H1 (cell line): ENCODE results near the gene SNTN. TPM values are rescaled to one million over a fixed set of nuclear protein-coding genes. Genes with fewer than 3 reads are reported as not detected.

Experiments
- CTCF ChIA-PET: fragments of 300-600 bp; sonication (Branson Sonifier 250); formaldehyde crosslinking; loops from one replicate; lab custom pipeline; 2021; ENCODE audit not compliant: partially characterized antibody; lab: Charles Lee
- POLR2A ChIA-PET: fragments of 300-600 bp; sonication (Branson Sonifier 250); formaldehyde crosslinking; loops from one replicate; lab custom pipeline; 2021; ENCODE audit warnings: inconsistent platforms; ENCODE audit not compliant: partially characterized antibody; lab: Charles Lee
- DNase-seq, 2 experiments: peaks; one replicate each; pipeline versions ENCODE4 v3.0.0 to v3.0.0-alpha.2; 2010 to 2022; ENCODE audit warnings: low spot score in 2 of 2, low read depth in 1 of 2, mixed read lengths in 1 of 2
- FAIRE-seq: peaks from 2 replicates; lab custom pipeline; 2011; peaks lifted over from hg19 to GRCh38; lab: Jason Lieb, UNC
- H2AFZ ChIP-seq: 2 replicates; pipeline ENCODE4 v1.8.1; 2012; ENCODE audit warnings: low read length, inconsistent platforms
- H2AK5ac ChIP-seq: 2 replicates; pipeline ENCODE4 v1.6.1; 2013; ENCODE audit warnings: low read depth, low read length
- H2BK120ac ChIP-seq: replicated peaks from 2 replicates; pipeline ENCODE3; 2013; ENCODE audit warnings: low read depth, low read length, inconsistent platforms
- H2BK12ac ChIP-seq: 2 replicates; pipeline ENCODE4 v1.6.1; 2013; ENCODE audit warnings: low read depth, low read length
- H2BK15ac ChIP-seq: 2 replicates; pipeline ENCODE4 v1.6.1; 2013; ENCODE audit warnings: low read length
- H2BK20ac ChIP-seq: 2 replicates; pipeline ENCODE4 v1.6.1; 2013; ENCODE audit warnings: low read length
- H2BK5ac ChIP-seq: 2 replicates; pipeline ENCODE4 v1.6.1; 2013; ENCODE audit warnings: low read depth, low read length
- H3K14ac ChIP-seq: 2 replicates; pipeline ENCODE4 v1.6.1; 2013; ENCODE audit warnings: inconsistent platforms; ENCODE audit not compliant: insufficient read length
- H3K18ac ChIP-seq: 2 replicates; pipeline ENCODE4 v1.6.1; 2013; ENCODE audit warnings: low read length; ENCODE audit errors: extremely low read depth
- H3K23ac ChIP-seq: 2 replicates; pipeline ENCODE4 v1.6.1; 2013; ENCODE audit warnings: inconsistent platforms; ENCODE audit not compliant: insufficient read length
- H3K23me2 ChIP-seq: 2 replicates; pipeline ENCODE4 v1.6.1; 2013; ENCODE audit warnings: low read depth, low read length
- H3K27ac ChIP-seq: 2 replicates; pipeline ENCODE4 v1.6.1; 2011; ENCODE audit warnings: low read depth, low read length, inconsistent platforms
- H3K27me3 ChIP-seq, 4 experiments: replicated peaks in 1 of 4; 1 replicate in 1 of 4; 2 replicates in 3 of 4; pipeline versions ENCODE4 v1.6.1 to v1.8.1; 2011 to 2013; ENCODE audit warnings: low read length in 3 of 4, mild to moderate bottlenecking in 3 of 4, inconsistent platforms in 2 of 4, mixed read lengths in 2 of 4, moderate library complexity in 1 of 4; ENCODE audit not compliant: control insufficient read depth in 3 of 4, insufficient read depth in 3 of 4; ENCODE audit errors: extremely low read depth in 1 of 4
- H3K36me3 ChIP-seq, 4 experiments: 2 replicates each; pipeline versions ENCODE4 v1.6.1 to v1.8.1; 2011 to 2013; ENCODE audit warnings: mild to moderate bottlenecking in 4 of 4, low read length in 3 of 4, moderate library complexity in 2 of 4, control low read depth in 1 of 4, inconsistent platforms in 1 of 4; ENCODE audit not compliant: insufficient read depth in 4 of 4, control insufficient read depth in 2 of 4
- H3K4ac ChIP-seq: replicated peaks from 2 replicates; pipeline ENCODE3; 2013; ENCODE audit warnings: low read length, low read depth, mixed read lengths, inconsistent platforms; ENCODE audit not compliant: insufficient read length
- H3K4me1 ChIP-seq, 4 experiments: replicated peaks in 1 of 4; 1 replicate in 1 of 4; 2 replicates in 3 of 4; pipeline versions ENCODE4 v1.6.1 to v1.8.1; 2011 to 2013; ENCODE audit warnings: low read length in 3 of 4, inconsistent platforms in 2 of 4, mixed read lengths in 1 of 4; ENCODE audit not compliant: insufficient read depth in 4 of 4, control insufficient read depth in 3 of 4
- H3K4me2 ChIP-seq, 2 experiments: 2 replicates each; pipeline versions ENCODE4 v1.6.1 to v1.8.1; 2011 to 2013; ENCODE audit warnings: low read depth in 2 of 2, low read length in 2 of 2, control low read depth in 1 of 2, inconsistent platforms in 1 of 2, mild to moderate bottlenecking in 1 of 2; ENCODE audit not compliant: insufficient read depth in 1 of 2
- H3K4me3 ChIP-seq, 4 experiments: fragments of 200-600, 300-600 bp in 1 of 4; sonication (generic), shearing (Covaris generic), sonication (Bioruptor Twin) in 1 of 4; 2 replicates each; pipeline versions ENCODE4 v1.5.1 to v1.8.1; 2011 to 2016; ENCODE audit warnings: low read length in 4 of 4, low read depth in 3 of 4, control low read depth in 2 of 4, inconsistent platforms in 2 of 4, mild to moderate bottlenecking in 2 of 4, mixed read lengths in 1 of 4, moderate library complexity in 1 of 4; ENCODE audit not compliant: insufficient read depth in 2 of 4; ENCODE audit errors: extremely low read depth in 1 of 4
- H3K56ac ChIP-seq: replicated peaks from 2 replicates; pipeline ENCODE3; 2013; ENCODE audit warnings: low read depth, mild to moderate bottlenecking, mixed read lengths, low read length, inconsistent platforms; ENCODE audit not compliant: insufficient read length
- H3K79me1 ChIP-seq: 2 replicates; pipeline ENCODE4 v1.6.1; 2013; ENCODE audit warnings: low read depth, low read length, control low read depth
- H3K79me2 ChIP-seq, 2 experiments: 2 replicates each; pipeline versions ENCODE4 v1.6.1 to v1.8.1; 2012 to 2013; ENCODE audit warnings: low read length in 2 of 2, mild to moderate bottlenecking in 2 of 2, inconsistent platforms in 1 of 2; ENCODE audit not compliant: insufficient read depth in 2 of 2, control insufficient read depth in 1 of 2
- H3K9ac ChIP-seq, 4 experiments: replicated peaks in 1 of 4; 1 replicate in 1 of 4; 2 replicates in 3 of 4; pipeline versions ENCODE4 v1.6.1 to v1.8.1; 2011 to 2013; ENCODE audit warnings: low read depth in 3 of 4, low read length in 3 of 4, control low read depth in 2 of 4, mild to moderate bottlenecking in 2 of 4, moderate library complexity in 2 of 4, inconsistent platforms in 1 of 4; ENCODE audit errors: extremely low read depth in 1 of 4
- H3K9me3 ChIP-seq, 2 experiments: 2 replicates each; pipeline versions ENCODE4 v1.6.1 to v1.8.1; 2012 to 2013; ENCODE audit warnings: mild to moderate bottlenecking in 2 of 2, moderate library complexity in 2 of 2, control low read depth in 1 of 2, inconsistent platforms in 1 of 2, low read depth in 1 of 2, low read length in 1 of 2, mixed read lengths in 1 of 2; ENCODE audit not compliant: insufficient read depth in 2 of 2
- H4K20me1 ChIP-seq, 2 experiments: replicated peaks in 1 of 2; 2 replicates each; pipeline versions ENCODE3 to v1.8.1; 2011 to 2013; ENCODE audit warnings: inconsistent platforms in 2 of 2, low read length in 2 of 2, mild to moderate bottlenecking in 1 of 2; ENCODE audit not compliant: insufficient read depth in 2 of 2, control insufficient read depth in 1 of 2
- H4K5ac ChIP-seq: 2 replicates; pipeline ENCODE4 v1.6.1; 2013; ENCODE audit warnings: low read length, low read depth, mixed read lengths, inconsistent platforms; ENCODE audit not compliant: insufficient read length
- H4K8ac ChIP-seq: 2 replicates; pipeline ENCODE4 v1.8.0; 2013; ENCODE audit warnings: mild to moderate bottlenecking, moderate library complexity, low read length, inconsistent platforms; ENCODE audit not compliant: insufficient read depth; ENCODE audit errors: extremely low read depth
- H4K91ac ChIP-seq: replicated peaks from 2 replicates; pipeline ENCODE3; 2013; ENCODE audit warnings: low read length, mixed read lengths, inconsistent platforms; ENCODE audit not compliant: insufficient read length
- HDAC6 ChIP-seq: IDR thresholded peaks from one replicate; pipeline ENCODE4 v1.7.1; 2012; ENCODE audit warnings: low read depth, mild to moderate bottlenecking, inconsistent platforms, low read length, moderate library complexity
- POLR2AphosphoS5 ChIP-seq: IDR thresholded peaks from 2 replicates; pipeline ENCODE4 v1.6.1; 2011; ENCODE audit warnings: low read depth, low read length
- RAD21 ChIP-seq, 2 experiments: IDR thresholded peaks in 1 of 2; conservative IDR thresholded peaks in 1 of 2; 2 replicates each; pipeline ENCODE4 v1.6.1; 2011; ENCODE audit warnings: low read depth in 2 of 2, low read length in 2 of 2, improper control_type of control experiment in 1 of 2, inconsistent platforms in 1 of 2, mild to moderate bottlenecking in 1 of 2, moderate library complexity in 1 of 2
- RBBP5 ChIP-seq: IDR thresholded peaks from 2 replicates; pipeline ENCODE4 v1.7.1; 2012; ENCODE audit warnings: low read depth, mild to moderate bottlenecking, inconsistent platforms, low read length, moderate library complexity, borderline replicate concordance
- RFX5 ChIP-seq: IDR thresholded peaks from 2 replicates; pipeline ENCODE4 v1.6.1; 2011; ENCODE audit warnings: low read depth, low read length, improper control_type of control experiment, borderline replicate concordance
- SIN3A ChIP-seq, 2 experiments: IDR thresholded peaks in 1 of 2; conservative IDR thresholded peaks in 1 of 2; 2 replicates each; pipeline ENCODE4 v1.6.1; 2011 to 2012; ENCODE audit warnings: low read length in 2 of 2, improper control_type of control experiment in 1 of 2, low read depth in 1 of 2, mild to moderate bottlenecking in 1 of 2
- WGBS, 2 experiments: shearing (Covaris generic) in 1 of 2; methylation state at CpG; one replicate each; pipeline versions ENCODE4 v1.1.6 to v1.1.7; 2013 to 2015; ENCODE audit warnings: low lambda C conversion rate in 2 of 2, mixed read lengths in 2 of 2, inconsistent platforms in 1 of 2, low coverage in 1 of 2, missing lambda C conversion rate in 1 of 2; ENCODE audit not compliant: insufficient replicate concordance in 2 of 2, insufficient coverage in 1 of 2, insufficient read length in 1 of 2; ENCODE audit errors: extremely low coverage in 1 of 2, missing lambda C conversion rate in 1 of 2; 5-methylcytosine and 5-hydroxymethylcytosine counted together
- polyA plus RNA-seq, 7 experiments: library from polyadenylated mRNA; depleted of rRNA in 3 of 7; stranded (reverse) in 5 of 7; unstranded in 2 of 7; fragments of >200 nt in 5 of 7; fragments of 200-250 nt in 2 of 7; gene quantifications; 1 replicate in 5 of 7; 2 replicates in 1 of 7; 4 replicates in 1 of 7; pipeline versions ENCODE4 v1.2.1 to v1.2.3, GENCODE V29; 2011 to 2013; ENCODE audit warnings: missing spikeins in 2 of 7, mixed read lengths in 2 of 7
- total RNA-seq: library from RNA; stranded (reverse); fragmentation: NEBNext Ultra II Directional; extraction: Animal tissue kit (Norgen Biotek cat#: 25700); gene quantifications from 2 replicates; pipeline ENCODE4 v1.2.1, GENCODE V29; 2021

SNTN gene
- total and polyA plus RNA-seq, 2 of the 8 experiments (the other 6 are each of a cell fraction or from before 2014, with no cell fraction given): not detected

- Histone ChIP-seq H3K23me2 (no peaks in the 10 kb centered on the region), H3K18ac (no peak overlapping the region), H3K79me2 (no peaks in the 10 kb centered on the region), H3K4me3 (no peak overlapping the region), H3K27ac (no peak overlapping the region), H4K5ac (no peak overlapping the region), H3K4ac (no peak overlapping the region), H4K20me1 (no peaks in the 10 kb centered on the region), H2BK120ac (no peak overlapping the region), H2BK20ac (no peak overlapping the region), H3K4me1 (peaks cover 0 to 4% (median under 1%) of the 10 kb centered on the region in 4 experiments; a peak in 1 of 7 replicates), H2BK12ac (no peak overlapping the region), H3K27me3 (no peaks in the 10 kb centered on the region), H3K14ac (no peak overlapping the region), H3K79me1 (no peaks in the 10 kb centered on the region), H3K4me2 (no peak overlapping the region), H2BK5ac (no peak overlapping the region), H2AFZ (no peak overlapping the region), H2BK15ac (no peak overlapping the region), H4K8ac (no peak overlapping the region), H3K9ac (no peak overlapping the region), H3K56ac (no peak overlapping the region), H3K23ac (no peak overlapping the region), H2AK5ac (no peak overlapping the region), H3K9me3 (no peaks in the 10 kb centered on the region), H3K36me3 (no peaks in the 10 kb centered on the region; a peak in 1 of 8 replicates), H4K91ac (no peak overlapping the region)
- no peak for DNase-seq
- POLR2A ChIA-PET: no interaction called here
- no peak for FAIRE-seq
- WGBS, 2 experiments: 31% methylated on average over 1 of the region's 1 CpG; no CpG with 5 or more reads in 1 of the 2 experiments
- no peak for TF ChIP-seq RBBP5
- TF ChIP-seq SIN3A (conservative IDR thresholded peaks at IDR 0.05 in 1 of 2, IDR thresholded peaks at IDR 0.05 in 1 of 2; ENCODE audit: low read depth in 1 of 2, low read length in 2 of 2): no peak
- TF ChIP-seq RAD21 (IDR thresholded peaks at IDR 0.05 in 1 of 2, conservative IDR thresholded peaks at IDR 0.05 in 1 of 2; ENCODE audit: low read depth in 2 of 2, low read length in 2 of 2): no peak
- TF ChIP-seq RFX5: no peak
- TF ChIP-seq POLR2AphosphoS5: no peak
- no peak for TF ChIP-seq HDAC6
- CTCF ChIA-PET: no interaction called here
These were observed 38.9 kb upstream of the SNTN start for GRCh38 chr3:63613561-63613960.
